Activated CD8-positive, alpha-beta T cell treated with anti-CD3 and anti-CD28 coated beads for 36 hours (primary cell): ENCODE data around the gene TBL3. TPM values are rescaled to one million over a fixed set of nuclear protein-coding genes. Genes with fewer than 3 reads are reported as not detected.
"Not testable (repeated sequence)": the region's sequence is repeated elsewhere in the genome, so short reads cannot be mapped to it uniquely, and the experiment has no call there.

ENCODE experiments used
- ATAC-seq: fragments of 200-7000 bp; cut with Tn5 transposase; one replicate; pipeline ENCODE4 v1.10.0; 2021; ENCODE audit warnings: mild to moderate bottlenecking, moderate library complexity
- CTCF ChIA-PET: fragments of 350-600 bp; sonication (Branson Sonifier 250); formaldehyde crosslinking; loops from one replicate; lab custom pipeline; 2021; ENCODE audit warnings: antibody characterized with exemption; lab: Charles Lee
- POLR2A ChIA-PET: fragments of 350-600 bp; sonication (Branson Sonifier 250); formaldehyde crosslinking; loops from one replicate; lab custom pipeline; 2021; ENCODE audit warnings: antibody characterized with exemption; lab: Charles Lee
- DNase-seq: peaks from one replicate; pipeline ENCODE4 v3.0.0-alpha.2; 2020
- H3K27ac Mint-ChIP-seq: one replicate; pipeline ENCODE4 v1.8.0; 2021; ENCODE audit warnings: mild to moderate bottlenecking, mixed read lengths
- H3K27me3 Mint-ChIP-seq: one replicate; pipeline ENCODE4 v1.8.0; 2021; ENCODE audit warnings: mixed read lengths
- H3K36me3 Mint-ChIP-seq: one replicate; pipeline ENCODE4 v1.8.0; 2021; ENCODE audit warnings: low read depth, mixed read lengths
- H3K4me1 Mint-ChIP-seq: one replicate; pipeline ENCODE4 v1.8.0; 2021; ENCODE audit warnings: low read depth, mixed read lengths
- H3K4me3 Mint-ChIP-seq: one replicate; pipeline ENCODE4 v1.8.0; 2021; ENCODE audit warnings: mild to moderate bottlenecking, moderate library complexity, mixed read lengths
- H3K9me3 Mint-ChIP-seq: one replicate; pipeline ENCODE4 v1.8.0; 2021; ENCODE audit warnings: mixed read lengths
- intact Hi-C: fragments of 100-400 bp; cut with micrococcal nuclease; formaldehyde crosslinking; loops from one replicate; pipeline ENCODE4 v1.10.0; 2022
- total RNA-seq, 2 experiments: library from RNA; stranded (reverse); gene quantifications; one replicate each; pipeline ENCODE4 v1.2.3, GENCODE V29; 2021
- TF ChIP-seq, protein P1 (sequence below): fragments of 200-600 bp; IDR thresholded peaks from one replicate; pipeline ENCODE4 v1.8.0; 2022; ENCODE audit warnings: antibody characterized with exemption, mild to moderate bottlenecking

TBL3 gene
- total RNA-seq, 2 experiments from 2014 or later = 54.4 to 56.0 TPM

DNA sequence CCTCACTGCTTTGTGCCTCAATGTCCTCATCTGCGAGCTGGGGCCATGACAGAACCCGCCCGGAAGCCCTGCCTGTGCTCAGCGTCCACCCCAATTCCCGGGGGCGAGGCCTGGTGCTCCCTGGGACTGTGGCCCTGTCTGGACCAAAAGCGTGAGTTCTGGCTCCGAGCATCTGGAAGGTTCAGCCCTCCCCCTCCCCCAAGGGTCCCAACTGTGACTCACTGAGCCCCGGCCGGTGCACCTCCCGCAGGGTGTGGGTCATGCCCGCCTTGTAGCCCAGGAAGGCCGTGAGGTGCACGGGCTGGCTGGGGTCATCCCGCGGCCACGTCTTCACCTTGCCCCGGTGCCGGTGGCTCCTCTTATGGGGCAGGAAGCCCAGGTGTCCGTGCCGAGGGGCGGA lies 18.1 kb upstream of the TBL3 start:
- no peak overlapping the region for H3K4me3 Mint-ChIP-seq
- no peaks in the 10 kb centered on the region for H3K9me3 Mint-ChIP-seq
- H3K36me3 Mint-ChIP-seq = no peaks in the 10 kb centered on the region
- TF ChIP-seq, protein P1, sequence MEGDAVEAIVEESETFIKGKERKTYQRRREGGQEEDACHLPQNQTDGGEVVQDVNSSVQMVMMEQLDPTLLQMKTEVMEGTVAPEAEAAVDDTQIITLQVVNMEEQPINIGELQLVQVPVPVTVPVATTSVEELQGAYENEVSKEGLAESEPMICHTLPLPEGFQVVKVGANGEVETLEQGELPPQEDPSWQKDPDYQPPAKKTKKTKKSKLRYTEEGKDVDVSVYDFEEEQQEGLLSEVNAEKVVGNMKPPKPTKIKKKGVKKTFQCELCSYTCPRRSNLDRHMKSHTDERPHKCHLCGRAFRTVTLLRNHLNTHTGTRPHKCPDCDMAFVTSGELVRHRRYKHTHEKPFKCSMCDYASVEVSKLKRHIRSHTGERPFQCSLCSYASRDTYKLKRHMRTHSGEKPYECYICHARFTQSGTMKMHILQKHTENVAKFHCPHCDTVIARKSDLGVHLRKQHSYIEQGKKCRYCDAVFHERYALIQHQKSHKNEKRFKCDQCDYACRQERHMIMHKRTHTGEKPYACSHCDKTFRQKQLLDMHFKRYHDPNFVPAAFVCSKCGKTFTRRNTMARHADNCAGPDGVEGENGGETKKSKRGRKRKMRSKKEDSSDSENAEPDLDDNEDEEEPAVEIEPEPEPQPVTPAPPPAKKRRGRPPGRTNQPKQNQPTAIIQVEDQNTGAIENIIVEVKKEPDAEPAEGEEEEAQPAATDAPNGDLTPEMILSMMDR = no peak
- intact Hi-C loops = no loop called here
- ATAC-seq (no peak), DNase-seq (no peak)
- peaks cover 2% of the 10 kb centered on the region for H3K4me1 Mint-ChIP-seq
- POLR2A ChIA-PET = interaction anchor here (0.5 to 3.1 kb wide), 5 partner anchors 8 to 18 kb away, joined by 3 to 13 read pairs (median 4); partner anchors contain the start of gene RPS2
- no peaks in the 10 kb centered on the region for H3K27me3 Mint-ChIP-seq
- CTCF ChIA-PET = interaction anchor here (1.8 kb wide), 1 partner anchor 11 kb away, joined by 4 read pairs; the partner anchor contains the start of gene MSRB1
- H3K27ac Mint-ChIP-seq = no peak overlapping the region

DNA sequence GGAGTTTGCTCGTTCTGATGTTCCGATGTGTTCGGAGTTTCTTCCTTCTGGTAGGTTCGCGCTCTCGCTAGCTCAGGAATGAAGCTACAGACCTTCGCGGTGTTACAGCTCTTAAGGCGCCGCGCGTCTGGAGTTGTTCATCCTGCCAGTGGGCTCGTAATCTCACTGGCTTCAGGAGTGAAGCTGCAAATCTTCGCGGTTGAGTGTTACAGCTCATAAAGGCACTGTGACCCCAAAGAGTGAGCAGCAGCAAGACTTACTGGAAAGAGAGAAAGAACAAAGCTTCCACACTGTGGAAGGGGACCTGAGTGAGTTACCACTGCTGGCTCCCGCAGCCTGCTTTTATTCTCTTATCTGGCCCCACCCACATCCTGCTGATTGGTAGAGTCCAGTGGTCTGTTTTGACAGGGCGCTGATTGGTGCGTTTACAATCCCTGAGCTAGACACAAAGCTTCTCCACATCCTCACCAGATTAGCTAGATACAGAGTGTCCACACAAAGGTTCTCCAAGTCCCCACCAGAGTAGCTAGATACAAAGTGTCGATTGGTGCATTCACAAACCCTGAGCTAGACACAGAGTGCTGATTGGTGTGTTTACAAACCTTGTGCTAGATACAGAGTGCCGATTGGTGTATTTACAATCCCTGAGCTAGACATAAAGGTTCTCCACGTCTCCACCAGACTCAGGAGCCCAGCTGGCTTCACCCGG lies 14.3 kb upstream of the TBL3 start:
- DNase-seq, CTCF ChIA-PET, ATAC-seq, H3K27ac Mint-ChIP-seq, intact Hi-C loops, H3K27me3 Mint-ChIP-seq, H3K4me3 Mint-ChIP-seq, H3K9me3 Mint-ChIP-seq: not testable (repeated sequence)
- Mint-ChIP-seq H3K36me3 (peaks cover 26% of the 10 kb centered on the region), H3K4me1 (peaks cover 26% of the 10 kb centered on the region)
- POLR2A ChIA-PET = interaction anchor here (2.0 kb wide), 1 partner anchor 14 kb away, joined by 4 read pairs; the partner anchor contains the start of gene TBL3

DNA sequence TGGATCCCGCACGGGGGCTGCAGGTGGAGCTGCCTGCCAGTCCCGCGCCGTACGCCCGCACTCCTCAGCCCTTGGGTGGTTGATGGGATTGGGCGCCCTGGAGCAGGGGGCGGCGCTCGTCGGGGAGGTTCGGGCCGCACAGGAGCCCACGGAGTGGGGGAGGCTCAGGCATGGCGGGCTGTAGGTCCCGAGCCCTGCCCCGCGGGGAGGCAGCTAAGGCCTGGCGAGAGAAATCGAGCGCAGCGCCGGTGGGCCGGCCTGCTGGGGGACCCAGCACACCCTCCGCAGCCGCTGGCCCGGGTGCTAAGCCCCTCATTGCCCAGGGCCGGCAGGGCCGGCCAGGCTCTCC lies 13.7 kb upstream of the TBL3 start:
- H3K9me3 Mint-ChIP-seq, H3K27ac Mint-ChIP-seq, H3K27me3 Mint-ChIP-seq, H3K4me3 Mint-ChIP-seq, intact Hi-C loops, CTCF ChIA-PET, ATAC-seq, DNase-seq: not testable (repeated sequence)
- POLR2A ChIA-PET = interaction anchor here (2.0 kb wide), 1 partner anchor 14 kb away, joined by 4 read pairs; the partner anchor contains the start of gene TBL3
- H3K4me1 Mint-ChIP-seq = peaks cover 30% of the 10 kb centered on the region
- H3K36me3 Mint-ChIP-seq = peaks cover 31% of the 10 kb centered on the region

DNA sequence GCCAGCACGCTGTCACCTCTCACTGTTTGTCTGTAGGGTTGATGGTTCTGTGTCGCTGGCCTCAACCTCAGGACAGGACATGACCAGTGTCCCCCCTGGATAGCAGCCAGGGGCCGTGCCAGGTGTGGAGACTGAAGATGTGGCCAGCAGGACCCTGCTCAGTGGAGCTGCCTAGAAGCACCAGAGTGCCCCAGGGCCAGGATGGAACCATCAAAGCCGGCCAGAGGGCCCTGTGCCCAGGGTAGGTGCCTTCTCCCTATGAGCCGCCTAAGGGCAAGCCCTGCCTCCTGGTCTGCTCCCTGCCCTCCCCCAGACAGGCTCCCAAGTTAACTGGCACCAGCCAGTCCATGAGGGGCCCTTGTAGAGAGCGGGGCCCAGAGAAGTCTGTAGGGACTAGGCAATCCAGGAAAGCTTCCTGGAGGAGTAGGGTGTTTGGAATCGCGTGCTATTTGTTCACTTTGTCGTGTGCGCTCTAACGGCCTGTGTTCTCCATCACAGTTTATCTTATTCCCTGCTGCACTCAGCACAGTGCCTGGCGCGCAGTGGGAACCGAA lies 13.1 kb upstream of the TBL3 start:
- ATAC-seq = peak; percentile 0
- TF ChIP-seq, protein P1 = no peak

DNA sequence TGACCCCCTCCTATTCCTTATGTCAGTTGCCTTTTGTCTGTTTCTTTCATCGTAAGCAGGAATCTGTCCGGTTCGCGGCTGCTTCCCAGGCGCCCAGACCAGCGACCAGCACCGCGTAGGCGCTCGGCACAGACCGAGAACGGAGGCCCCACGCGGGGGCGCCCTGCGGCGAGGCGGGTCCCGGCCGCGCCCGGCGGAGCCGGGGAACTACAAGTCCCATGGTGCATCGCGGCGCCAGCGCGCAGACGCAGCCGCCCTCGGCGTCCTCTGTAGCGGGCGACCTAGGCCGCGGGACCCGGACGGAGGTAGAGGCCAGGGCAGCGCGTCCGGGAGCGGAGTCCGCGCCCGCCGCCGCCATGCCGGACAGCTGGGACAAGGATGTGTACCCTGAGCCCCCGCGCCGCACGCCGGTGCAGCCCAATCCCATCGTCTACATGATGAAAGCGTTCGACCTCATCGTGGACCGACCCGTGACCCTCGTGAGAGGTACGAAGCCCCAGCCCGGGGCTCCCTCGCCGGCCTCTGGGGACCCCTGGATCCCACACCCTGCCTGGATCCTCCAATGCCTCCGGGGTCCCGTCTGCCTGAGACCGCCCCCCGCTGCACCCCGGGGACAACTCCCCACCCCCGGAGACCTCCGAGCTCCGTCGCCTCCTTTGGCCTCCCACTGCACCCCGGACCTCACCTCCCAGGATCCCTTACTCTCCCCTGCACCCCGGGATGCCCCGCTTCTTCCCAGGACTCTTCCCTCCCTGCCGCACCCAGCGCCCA lies 12.4 kb upstream of the TBL3 start, which contains the start of gene NDUFB10:
Gene NDUFB10 (plus strand): TSS at position 270 of the 771 bp plus-strand sequence. CDS start 87 bp downstream, at position 357.
- peaks cover 33% of the 10 kb centered on the region for H3K4me1 Mint-ChIP-seq
- no peaks in the 10 kb centered on the region for H3K27me3 Mint-ChIP-seq
- CTCF ChIA-PET = no interaction called here
- TF ChIP-seq, protein P1 = peak; percentile 50
- ATAC-seq (peak; percentile 76), DNase-seq (peak; percentile 93)
- peaks cover 43% of the 10 kb centered on the region for H3K36me3 Mint-ChIP-seq
- POLR2A ChIA-PET = interaction anchor here (0.6 to 14.3 kb wide), 6 partner anchors 16 to 177 kb away, joined by 3 to 505 read pairs (median 7); partner anchors contain the start of genes GFER, MSRB1, NOXO1 and NUBP2
- intact Hi-C loops = no loop called here
- no peaks in the 10 kb centered on the region for H3K9me3 Mint-ChIP-seq
- H3K27ac Mint-ChIP-seq = peak within 1 kb of the TSS; percentile 96
- peak within 1 kb of the TSS; percentile 98 for H3K4me3 Mint-ChIP-seq

More for the DNA sequence above, 13.1 kb upstream of the TBL3 start:
- no peaks in the 10 kb centered on the region for H3K9me3 Mint-ChIP-seq
- ChIA-PET POLR2A (interaction anchor here (1.2 to 14.3 kb wide), 3 partner anchors 15 to 45 kb away, joined by 3 to 505 read pairs (median 113); partner anchors contain the start of genes GFER, MSRB1, NOXO1 and SYNGR3), CTCF (no interaction called here)
- intact Hi-C loops = no loop called here
- H3K27ac Mint-ChIP-seq = peak overlapping the region; percentile 96
- no peak for DNase-seq
- H3K36me3 Mint-ChIP-seq = peaks cover 38% of the 10 kb centered on the region
- peak overlapping the region; percentile 98 for H3K4me3 Mint-ChIP-seq
- H3K4me1 Mint-ChIP-seq = peaks cover 33% of the 10 kb centered on the region
- H3K27me3 Mint-ChIP-seq = no peaks in the 10 kb centered on the region
